Parathyroid adenoma (tissue), 2 donors: ENCODE measurements around the gene CSF1R.

Source experiments
- H2AFZ ChIP-seq: fragments of 300-600 bp; sonication (generic); one replicate; pipeline ENCODE4 v1.7.0; 2017; ENCODE audit warnings: antibody characterized with exemption, mild to moderate bottlenecking
- H3K27ac ChIP-seq: fragments of 300-600 bp; sonication (generic); one replicate; pipeline ENCODE4 v1.7.0; 2017
- H3K27me3 ChIP-seq: fragments of 300-600 bp; sonication (generic); one replicate; pipeline ENCODE4 v1.7.0; 2017; ENCODE audit warnings: low read length; ENCODE audit not compliant: control insufficient read depth, insufficient read depth
- H3K36me3 ChIP-seq: fragments of 300-600 bp; sonication (generic); one replicate; pipeline ENCODE4 v1.7.0; 2017; ENCODE audit warnings: low read length; ENCODE audit not compliant: control insufficient read depth, insufficient read depth
- H3K4me1 ChIP-seq: fragments of 300-600 bp; sonication (generic); one replicate; pipeline ENCODE4 v1.7.0; 2017; ENCODE audit warnings: control low read depth
- H3K4me2 ChIP-seq: fragments of 300-600 bp; sonication (generic); one replicate; pipeline ENCODE4 v1.7.0; 2017; ENCODE audit warnings: low read length
- H3K4me3 ChIP-seq: fragments of 300-600 bp; sonication (generic); one replicate; pipeline ENCODE4 v1.7.0; 2017; ENCODE audit warnings: low read depth, low read length
- H3K79me2 ChIP-seq: fragments of 300-600 bp; sonication (generic); one replicate; pipeline ENCODE4 v1.7.0; 2017; ENCODE audit warnings: control low read depth
- H3K9ac ChIP-seq: fragments of 300-600 bp; sonication (generic); one replicate; pipeline ENCODE4 v1.7.0; 2017; ENCODE audit warnings: mild to moderate bottlenecking
- H3K9me3 ChIP-seq: fragments of 300-600 bp; sonication (generic); one replicate; pipeline ENCODE4 v1.7.0; 2017; ENCODE audit warnings: low read length; ENCODE audit not compliant: control insufficient read depth
- TF ChIP-seq, protein P1 (sequence below): fragments of 300-600 bp; sonication (generic); IDR thresholded peaks from one replicate; pipeline ENCODE4 v1.7.0; 2017; ENCODE audit warnings: antibody characterized with exemption, mild to moderate bottlenecking
- donor health status: primary hyperparathyroidism.

Gene CSF1R

DNA sequence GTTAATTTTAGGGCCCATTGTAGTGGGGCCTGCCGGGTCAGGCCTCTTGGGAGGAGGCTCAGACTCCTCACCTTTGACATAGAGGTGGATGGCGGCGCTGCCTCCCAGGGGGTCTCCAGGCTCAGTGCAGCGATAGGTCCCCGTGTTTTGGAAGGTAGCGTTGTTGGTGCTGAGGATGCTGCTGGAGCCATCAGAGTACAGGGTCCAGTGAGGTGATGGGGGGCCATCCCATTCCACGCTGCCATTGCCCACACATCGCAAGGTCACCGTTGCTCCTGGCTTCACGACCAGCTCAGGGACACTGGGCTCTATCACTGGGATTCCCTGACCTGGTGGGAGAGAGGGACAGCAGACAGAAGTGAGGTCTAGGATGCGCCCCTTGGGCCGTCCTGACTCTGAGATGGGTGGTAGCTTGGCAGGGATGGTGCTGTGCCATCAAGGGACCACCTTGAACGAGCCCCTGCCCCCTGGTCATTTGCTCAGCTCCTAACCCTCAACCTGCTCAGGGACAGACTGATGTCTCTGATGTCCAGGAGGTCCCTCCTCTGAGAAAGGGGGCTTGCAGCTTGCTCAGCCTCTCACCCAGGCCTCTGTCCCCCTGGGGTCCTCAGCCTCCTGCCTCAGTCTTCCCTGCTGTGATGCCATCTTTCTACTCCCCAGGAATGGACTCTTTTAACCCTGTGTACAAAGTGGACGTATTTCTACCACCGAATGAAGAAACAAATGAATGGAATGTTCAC lies 5.5 kb downstream of the CSF1R start:
- H2AFZ ChIP-seq = no peak overlapping the region
- no peaks in the 10 kb centered on the region for H3K36me3 ChIP-seq
- H3K4me1 ChIP-seq = peaks cover 3% of the 10 kb centered on the region
- no peak overlapping the region for H3K4me2 ChIP-seq
- no peaks in the 10 kb centered on the region for H3K9me3 ChIP-seq
- no peaks in the 10 kb centered on the region for H3K27me3 ChIP-seq
- TF ChIP-seq, protein P1, sequence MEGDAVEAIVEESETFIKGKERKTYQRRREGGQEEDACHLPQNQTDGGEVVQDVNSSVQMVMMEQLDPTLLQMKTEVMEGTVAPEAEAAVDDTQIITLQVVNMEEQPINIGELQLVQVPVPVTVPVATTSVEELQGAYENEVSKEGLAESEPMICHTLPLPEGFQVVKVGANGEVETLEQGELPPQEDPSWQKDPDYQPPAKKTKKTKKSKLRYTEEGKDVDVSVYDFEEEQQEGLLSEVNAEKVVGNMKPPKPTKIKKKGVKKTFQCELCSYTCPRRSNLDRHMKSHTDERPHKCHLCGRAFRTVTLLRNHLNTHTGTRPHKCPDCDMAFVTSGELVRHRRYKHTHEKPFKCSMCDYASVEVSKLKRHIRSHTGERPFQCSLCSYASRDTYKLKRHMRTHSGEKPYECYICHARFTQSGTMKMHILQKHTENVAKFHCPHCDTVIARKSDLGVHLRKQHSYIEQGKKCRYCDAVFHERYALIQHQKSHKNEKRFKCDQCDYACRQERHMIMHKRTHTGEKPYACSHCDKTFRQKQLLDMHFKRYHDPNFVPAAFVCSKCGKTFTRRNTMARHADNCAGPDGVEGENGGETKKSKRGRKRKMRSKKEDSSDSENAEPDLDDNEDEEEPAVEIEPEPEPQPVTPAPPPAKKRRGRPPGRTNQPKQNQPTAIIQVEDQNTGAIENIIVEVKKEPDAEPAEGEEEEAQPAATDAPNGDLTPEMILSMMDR = no peak
- H3K4me3 ChIP-seq = no peak overlapping the region
- peak overlapping the region; percentile 19 for H3K27ac ChIP-seq
- no peaks in the 10 kb centered on the region for H3K79me2 ChIP-seq
- no peak overlapping the region for H3K9ac ChIP-seq

- Histone ChIP-seq H3K4me2 (no peak overlapping the region), H3K9me3 (no peaks in the 10 kb centered on the region), H3K27ac (no peak overlapping the region), H2AFZ (no peak overlapping the region), H3K36me3 (no peaks in the 10 kb centered on the region), H3K4me3 (no peak overlapping the region), H3K4me1 (peaks cover 3% of the 10 kb centered on the region), H3K79me2 (no peaks in the 10 kb centered on the region), H3K27me3 (no peaks in the 10 kb centered on the region), H3K9ac (no peak overlapping the region)
- TF ChIP-seq, protein P1 = no peak
Observed at GRCh38 chr5:150079909-150080461, 6.4 kb downstream of the CSF1R start.

DNA sequence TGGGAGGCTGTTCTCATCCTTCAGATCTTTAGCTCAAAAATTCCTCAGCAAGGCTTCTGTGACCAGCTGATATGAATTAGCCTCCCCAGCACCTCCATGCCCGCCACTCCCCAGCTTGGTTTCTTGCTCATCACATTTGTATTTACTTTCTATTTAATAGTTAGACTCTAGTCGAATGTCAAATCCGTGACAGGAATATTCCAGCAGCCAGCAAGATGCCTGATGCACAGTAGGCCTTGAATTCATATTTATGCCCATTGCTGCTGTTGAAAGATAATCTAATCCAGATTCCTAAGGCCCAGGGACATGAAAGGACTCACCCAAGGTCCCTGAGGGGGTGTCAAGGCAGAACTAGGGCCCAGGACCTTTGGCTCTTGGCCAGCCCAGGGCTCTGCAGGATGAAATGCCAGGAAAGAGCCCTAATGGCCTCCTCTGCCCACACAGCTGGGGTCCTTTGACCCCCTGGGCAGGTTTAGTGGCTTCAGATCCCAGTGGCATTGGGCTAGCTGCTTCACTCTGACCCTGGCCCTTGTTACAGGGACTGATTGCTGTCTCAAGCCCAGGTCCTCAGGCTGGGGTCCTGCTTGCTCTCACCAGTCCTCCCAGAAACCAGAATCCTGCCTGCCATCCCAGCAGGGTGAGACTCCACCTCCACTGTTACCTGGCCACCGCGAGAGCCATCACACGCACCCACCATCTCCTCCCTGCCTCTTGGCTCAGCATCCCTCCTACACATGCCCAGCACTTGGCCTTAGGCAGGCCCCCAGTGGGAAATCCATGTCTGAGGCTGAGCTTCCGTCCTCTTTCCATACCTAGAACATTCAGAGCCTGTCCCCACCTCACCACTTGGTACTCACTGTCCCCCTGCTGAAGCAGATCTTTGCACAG lies 7.3 kb downstream of the CSF1R start:
- Histone ChIP-seq H3K9me3 (no peaks in the 10 kb centered on the region), H3K36me3 (no peaks in the 10 kb centered on the region), H3K4me3 (no peak overlapping the region), H3K9ac (no peak overlapping the region), H3K27ac (no peak overlapping the region), H3K79me2 (no peaks in the 10 kb centered on the region), H3K4me1 (peaks cover 3% of the 10 kb centered on the region), H2AFZ (no peak overlapping the region), H3K27me3 (no peaks in the 10 kb centered on the region), H3K4me2 (no peak overlapping the region)
- TF ChIP-seq, protein P1 = no peak

DNA sequence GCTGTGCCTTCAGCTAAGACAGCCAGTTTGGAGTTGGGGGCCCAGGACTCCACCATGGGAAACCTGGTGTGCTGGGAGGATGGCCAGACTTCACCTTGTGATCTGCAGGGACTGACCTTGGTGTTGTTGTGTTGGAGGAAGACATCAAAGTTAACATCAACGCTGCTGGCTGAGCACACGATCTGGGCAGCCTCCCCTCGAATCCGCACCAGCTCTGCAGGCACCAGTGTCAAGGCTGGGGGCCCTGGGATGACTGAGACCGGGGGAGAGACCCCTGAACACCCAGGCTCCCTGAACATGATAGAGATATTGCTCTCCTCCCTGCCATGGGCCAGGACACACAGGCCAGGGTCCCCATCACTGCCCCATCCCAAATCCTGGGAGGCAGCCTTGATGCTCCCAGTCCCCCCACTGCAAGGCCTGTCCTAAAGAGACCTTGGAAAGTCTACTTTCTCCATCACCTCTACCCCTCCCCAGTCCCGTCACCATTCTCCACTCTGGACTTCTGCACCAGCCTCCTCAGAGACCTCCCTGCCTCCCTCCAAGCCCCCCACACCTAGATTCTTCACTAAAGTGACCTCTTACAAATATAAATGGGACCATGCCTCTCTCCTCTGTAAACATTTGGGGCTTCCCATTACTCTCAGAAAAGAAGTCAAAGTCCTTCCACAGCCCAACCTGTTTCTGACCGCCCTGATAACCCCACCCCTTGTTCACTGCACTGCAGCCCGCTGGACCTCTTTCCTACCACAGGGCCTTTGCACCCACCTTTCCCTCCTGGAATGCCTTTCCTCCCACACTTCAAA lies 8.2 kb downstream of the CSF1R start:
- Histone ChIP-seq H3K4me1 (peaks cover 3% of the 10 kb centered on the region), H3K79me2 (no peaks in the 10 kb centered on the region), H2AFZ (no peak overlapping the region), H3K9ac (no peak overlapping the region), H3K9me3 (no peaks in the 10 kb centered on the region), H3K27me3 (no peaks in the 10 kb centered on the region), H3K4me2 (no peak overlapping the region), H3K36me3 (no peaks in the 10 kb centered on the region), H3K4me3 (no peak overlapping the region), H3K27ac (no peak overlapping the region)
- TF ChIP-seq, protein P1 = no peak
